Neural progenitor cell (in vitro differentiated cells): ENCODE results near the gene EXOC4. TPM values are rescaled to one million over a fixed set of nuclear protein-coding genes. Genes with fewer than 3 reads are reported as not detected.

Experiments used
- DNase-seq: peaks from one replicate; pipeline ENCODE4 v3.0.0-alpha.2; 2016; ENCODE audit warnings: low spot score
- H2AFZ ChIP-seq: fragments of 200-600 bp; sonication (generic); replicated peaks from 2 replicates; pipeline ENCODE4 v1.6.1; 2016; ENCODE audit warnings: antibody characterized with exemption
- H3F3A ChIP-seq: fragments of 200-600 bp; sonication (generic); 2 replicates; pipeline ENCODE4 v1.6.1; 2016; ENCODE audit warnings: antibody characterized with exemption, low read depth
- H3K27ac ChIP-seq: fragments of 200-600 bp; sonication (generic); 2 replicates; pipeline ENCODE4 v1.5.1; 2016; ENCODE audit warnings: mild to moderate bottlenecking
- H3K27me3 ChIP-seq: fragments of 200-600 bp; sonication (generic); 2 replicates; pipeline ENCODE4 v1.6.1; 2016; ENCODE audit warnings: mild to moderate bottlenecking, moderate library complexity
- H3K36me3 ChIP-seq: fragments of 200-600 bp; sonication (generic); 2 replicates; pipeline ENCODE4 v1.5.1; 2016
- H3K4me1 ChIP-seq: fragments of 200-600 bp; sonication (generic); 2 replicates; pipeline ENCODE4 v1.6.1; 2016; ENCODE audit warnings: mixed run types
- H3K4me2 ChIP-seq: fragments of 200-600 bp; sonication (generic); 2 replicates; pipeline ENCODE4 v1.6.1; 2016
- H3K4me3 ChIP-seq: fragments of 200-600 bp; sonication (generic); 2 replicates; pipeline ENCODE4 v1.5.1; 2016
- H3K79me2 ChIP-seq: fragments of 200-600 bp; sonication (generic); 2 replicates; pipeline ENCODE4 v1.6.1; 2016; ENCODE audit warnings: low read depth
- H3K9ac ChIP-seq: fragments of 200-600 bp; sonication (generic); 2 replicates; pipeline ENCODE4 v1.6.1; 2016
- H3K9me3 ChIP-seq: fragments of 200-600 bp; sonication (generic); 2 replicates; pipeline ENCODE4 v1.5.1; 2016; ENCODE audit warnings: low read depth
- H4K20me1 ChIP-seq: fragments of 200-600 bp; sonication (generic); 2 replicates; pipeline ENCODE4 v1.6.1; 2016; ENCODE audit warnings: low read depth
- H3K27ac Mint-ChIP-seq: 3 replicates; pipeline ENCODE4 v1.8.0; 2021; ENCODE audit warnings: mixed read lengths
- H3K27me3 Mint-ChIP-seq: 2 replicates; pipeline ENCODE4 v1.8.0; 2022; ENCODE audit warnings: low read depth, mild to moderate bottlenecking, inconsistent platforms, moderate library complexity, mixed read lengths; ENCODE audit not compliant: insufficient read depth
- H3K36me3 Mint-ChIP-seq: 3 replicates; pipeline ENCODE4 v1.8.0; 2021; ENCODE audit warnings: mixed read lengths
- H3K4me1 Mint-ChIP-seq: 3 replicates; pipeline ENCODE4 v1.8.0; 2021; ENCODE audit warnings: mixed read lengths
- H3K4me3 Mint-ChIP-seq: 3 replicates; pipeline ENCODE4 v1.8.0; 2021; ENCODE audit warnings: mild to moderate bottlenecking, moderate library complexity, mixed read lengths
- H3K9me3 Mint-ChIP-seq: 3 replicates; pipeline ENCODE4 v1.8.0; 2020; ENCODE audit warnings: mixed read lengths
- CTCF ChIP-seq: fragments of 200-600 bp; sonication (generic); IDR thresholded peaks from 2 replicates; pipeline ENCODE4 v1.5.1; 2017; ENCODE audit warnings: antibody characterized with exemption, mild to moderate bottlenecking
- EZH2 ChIP-seq: fragments of 200-600 bp; sonication (generic); IDR thresholded peaks from 2 replicates; pipeline ENCODE4 v1.6.1; 2017; ENCODE audit warnings: antibody characterized with exemption, mild to moderate bottlenecking, moderate library complexity
- EZH2phosphoT487 ChIP-seq: fragments of 200-600 bp; sonication (generic); IDR thresholded peaks from 2 replicates; pipeline ENCODE4 v1.6.1; 2017; ENCODE audit warnings: antibody characterized with exemption
- total RNA-seq: library from RNA; depleted of rRNA; stranded (reverse); fragments of >200 nt; gene quantifications from 2 replicates; pipeline ENCODE4 v1.2.3, GENCODE V29; 2015; ENCODE audit warnings: low replicate concordance

EXOC4 gene
- total RNA-seq, 1 donor from 2014 or later = 129 TPM

DNA sequence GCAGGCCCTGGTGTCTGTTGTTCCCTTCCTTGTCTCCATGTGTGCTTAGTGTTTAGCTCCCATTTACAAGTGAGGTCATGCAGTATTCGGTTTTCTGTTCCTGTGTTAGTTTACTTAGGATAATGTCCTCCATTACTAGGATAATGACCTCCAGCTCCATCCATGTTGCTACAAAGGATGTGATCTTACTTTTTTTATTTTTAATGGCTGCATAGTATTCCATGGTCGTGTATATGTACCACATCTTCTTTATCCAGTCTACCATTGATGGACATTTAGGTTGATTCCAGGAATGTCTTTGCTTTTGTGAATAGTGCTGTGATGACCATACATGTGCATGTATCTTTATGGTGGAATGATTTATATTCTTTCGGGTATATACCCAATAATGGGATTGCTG lies 333.4 kb downstream of the EXOC4 start:
- Mint-ChIP-seq H3K4me1 (no peaks in the 10 kb centered on the region), H3K4me3 (no peak overlapping the region), H3K9me3 (no peaks in the 10 kb centered on the region), H3K27ac (no peak overlapping the region), H3K27me3 (no peaks in the 10 kb centered on the region), H3K36me3 (no peaks in the 10 kb centered on the region)
- H3K27me3 ChIP-seq = no peaks in the 10 kb centered on the region
- no peak for TF ChIP-seq CTCF
- TF ChIP-seq EZH2phosphoT487 = no peak
- no peak for TF ChIP-seq EZH2
- H3K4me2 ChIP-seq = no peak overlapping the region
- H4K20me1 ChIP-seq = no peaks in the 10 kb centered on the region
- H3K9ac ChIP-seq = no peak overlapping the region
- no peaks in the 10 kb centered on the region for H3K79me2 ChIP-seq
- H3F3A ChIP-seq = no peaks in the 10 kb centered on the region
- H3K4me3 ChIP-seq = no peak overlapping the region
- no peak for DNase-seq
- H3K27ac ChIP-seq = no peak overlapping the region
- no peaks in the 10 kb centered on the region for H3K9me3 ChIP-seq
- no peak overlapping the region for H2AFZ ChIP-seq
- H3K4me1 ChIP-seq = peaks cover 3% of the 10 kb centered on the region
- H3K36me3 ChIP-seq = no peaks in the 10 kb centered on the region

- DNase-seq = no peak
- Histone ChIP-seq H3K4me1 (peaks cover 3% of the 10 kb centered on the region), H4K20me1 (no peaks in the 10 kb centered on the region), H3K4me3 (no peak overlapping the region), H3K4me2 (no peak overlapping the region), H3K36me3 (no peaks in the 10 kb centered on the region), H2AFZ (no peak overlapping the region), H3K27ac (no peak overlapping the region), H3K27me3 (no peaks in the 10 kb centered on the region), H3K79me2 (no peaks in the 10 kb centered on the region), H3F3A (no peaks in the 10 kb centered on the region), H3K9me3 (no peaks in the 10 kb centered on the region), H3K9ac (no peak overlapping the region)
- no peak for TF ChIP-seq CTCF
- no peak for TF ChIP-seq EZH2phosphoT487
- TF ChIP-seq EZH2 = no peak
- H3K27me3 Mint-ChIP-seq = no peaks in the 10 kb centered on the region
- H3K36me3 Mint-ChIP-seq = no peaks in the 10 kb centered on the region
- no peaks in the 10 kb centered on the region for H3K9me3 Mint-ChIP-seq
- H3K4me1 Mint-ChIP-seq = no peaks in the 10 kb centered on the region
- no peak overlapping the region for H3K4me3 Mint-ChIP-seq
- no peak overlapping the region for H3K27ac Mint-ChIP-seq
Observed at GRCh38 chr7:133587903-133588302, 335.0 kb downstream of the EXOC4 start.

DNA sequence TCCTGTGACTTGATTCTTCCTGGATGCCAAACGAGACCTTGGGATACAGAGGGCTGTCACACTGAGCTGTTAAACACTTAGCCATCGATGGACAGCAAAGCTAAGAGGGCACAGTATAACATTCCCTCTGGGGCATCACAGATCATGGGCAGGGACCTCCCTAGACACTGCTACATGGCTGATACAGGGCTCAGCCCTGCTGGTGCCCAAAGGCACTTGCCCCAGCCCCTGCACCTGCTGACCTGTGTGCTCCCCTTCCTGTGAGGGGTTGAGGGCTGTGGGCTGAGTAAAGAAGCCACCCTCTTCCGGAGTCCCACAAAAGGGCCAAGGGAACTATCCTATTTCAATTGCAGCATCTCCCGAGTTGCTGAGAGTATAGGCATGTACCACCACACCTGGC lies 337.9 kb downstream of the EXOC4 start:
- Histone ChIP-seq H3K36me3 (no peaks in the 10 kb centered on the region), H3K4me2 (no peak overlapping the region), H3K79me2 (no peaks in the 10 kb centered on the region), H3K4me3 (no peak overlapping the region), H3K4me1 (peaks cover 3% of the 10 kb centered on the region), H4K20me1 (no peaks in the 10 kb centered on the region), H3K9ac (no peak overlapping the region), H3K27ac (no peak overlapping the region), H2AFZ (no peak overlapping the region), H3K9me3 (no peaks in the 10 kb centered on the region), H3K27me3 (no peaks in the 10 kb centered on the region), H3F3A (no peaks in the 10 kb centered on the region)
- Mint-ChIP-seq H3K36me3 (no peaks in the 10 kb centered on the region), H3K27me3 (no peaks in the 10 kb centered on the region), H3K4me3 (no peak overlapping the region), H3K27ac (no peak overlapping the region), H3K9me3 (no peaks in the 10 kb centered on the region), H3K4me1 (no peaks in the 10 kb centered on the region)
- no peak for DNase-seq
- TF ChIP-seq CTCF = no peak
